GM19328 (cell line): ENCODE data around the gene LOX.
"Not testable (repeated sequence)": the region's sequence is repeated elsewhere in the genome, so short reads cannot be mapped to it uniquely, and the experiment has no call there.

ENCODE experiments used
- ATAC-seq: cut with Tn5 transposase; IDR thresholded peaks from one replicate; pipeline ENCODE4 v1.9.1; 2021; ENCODE audit warnings: mild to moderate bottlenecking, moderate library complexity; ENCODE audit not compliant: unreplicated experiment

LOX gene

DNA sequence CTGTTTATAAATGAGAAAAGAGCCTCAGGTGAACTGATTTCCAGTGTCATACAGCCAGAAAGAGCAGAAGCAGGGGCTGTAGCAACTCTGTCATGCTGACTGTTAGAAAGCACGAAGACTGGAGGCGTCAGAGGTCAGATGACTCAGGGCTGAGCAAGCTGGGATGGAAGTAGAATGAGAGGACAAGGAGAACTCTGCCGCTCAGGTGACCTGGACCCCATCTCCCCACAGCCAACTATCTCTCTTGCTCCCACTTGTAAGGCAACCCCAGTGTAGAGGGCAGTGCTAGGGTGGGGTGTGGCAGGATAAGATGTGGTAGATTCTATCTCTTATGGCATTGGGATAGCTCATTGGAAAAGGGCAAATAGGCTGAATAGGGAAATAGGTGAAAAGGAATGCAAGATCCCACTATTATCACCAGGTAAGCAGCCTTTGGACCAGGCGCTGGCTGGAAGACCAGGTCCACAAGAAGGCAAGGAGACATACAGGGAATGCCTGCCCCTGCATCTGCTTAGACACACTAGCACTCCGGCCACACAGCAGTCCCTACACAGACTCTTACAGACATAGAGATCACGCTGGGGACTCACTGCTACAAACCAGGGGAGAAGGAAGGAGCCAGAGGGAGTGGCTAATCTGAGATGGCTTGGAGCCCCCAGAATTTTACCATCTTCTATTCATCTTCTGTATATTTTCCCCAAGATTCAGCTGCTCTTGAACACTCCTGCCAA is 21.2 kb upstream of the LOX start:
- ATAC-seq: no peak

DNA sequence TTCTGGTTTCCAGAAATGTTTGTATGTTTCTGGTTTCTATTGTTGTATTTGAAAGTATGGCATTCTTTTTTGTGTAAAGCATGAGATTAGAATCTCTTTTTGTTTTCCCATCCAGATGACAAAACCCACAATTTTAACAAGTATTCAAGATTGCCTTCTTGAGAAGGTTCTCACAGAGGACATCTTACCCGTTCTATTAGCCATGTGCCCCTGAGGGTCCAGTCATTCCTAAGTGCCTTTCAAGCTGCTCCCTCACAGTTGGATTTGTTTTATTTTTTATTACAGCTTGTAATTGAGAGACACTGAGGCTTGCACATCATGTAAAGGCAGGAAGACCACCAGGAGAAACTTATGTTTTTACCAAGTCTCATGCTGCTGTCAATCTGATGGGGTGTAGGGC is 19.3 kb upstream of the LOX start:
- no peak for ATAC-seq

DNA sequence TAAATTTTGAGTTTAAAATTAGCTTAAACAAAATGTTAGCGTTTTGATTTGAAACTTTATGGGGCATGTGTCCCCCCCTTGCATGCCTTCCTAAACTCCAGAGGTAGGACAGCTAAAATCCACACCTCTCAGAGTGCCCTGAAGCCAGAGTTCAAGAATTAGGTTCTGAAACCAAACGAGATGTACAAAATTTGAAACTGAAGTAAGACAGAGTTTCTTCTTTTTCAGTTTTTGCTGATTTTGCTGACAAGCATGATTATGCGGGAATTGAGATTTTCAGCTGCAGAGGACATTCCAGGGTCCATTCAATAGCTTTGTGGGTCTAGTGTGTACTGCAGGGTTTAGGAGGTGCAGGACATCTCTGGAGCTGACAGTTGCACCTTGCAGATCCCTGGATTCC is 17.1 kb upstream of the LOX start:
- no peak for ATAC-seq

DNA sequence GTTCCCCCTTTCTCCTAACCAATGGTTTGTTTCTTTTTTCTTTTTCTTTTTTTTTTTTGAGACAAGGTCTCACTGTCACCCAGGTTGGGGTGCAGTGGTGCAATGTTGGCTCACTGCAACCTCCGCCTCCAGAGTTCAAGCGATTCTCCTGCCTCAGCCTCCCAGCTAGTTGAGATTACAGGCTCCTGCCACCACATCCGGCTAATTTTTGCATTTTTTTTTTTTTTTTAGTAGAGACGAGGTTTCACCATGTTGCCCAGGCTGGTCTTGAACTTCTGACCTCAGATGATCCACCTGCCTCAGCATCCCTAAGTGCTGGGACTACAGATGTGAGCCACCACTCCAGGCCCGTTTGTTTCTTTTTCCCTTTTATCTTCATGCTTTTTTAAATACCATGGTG is 16.2 kb upstream of the LOX start:
- not testable (repeated sequence) for ATAC-seq

DNA sequence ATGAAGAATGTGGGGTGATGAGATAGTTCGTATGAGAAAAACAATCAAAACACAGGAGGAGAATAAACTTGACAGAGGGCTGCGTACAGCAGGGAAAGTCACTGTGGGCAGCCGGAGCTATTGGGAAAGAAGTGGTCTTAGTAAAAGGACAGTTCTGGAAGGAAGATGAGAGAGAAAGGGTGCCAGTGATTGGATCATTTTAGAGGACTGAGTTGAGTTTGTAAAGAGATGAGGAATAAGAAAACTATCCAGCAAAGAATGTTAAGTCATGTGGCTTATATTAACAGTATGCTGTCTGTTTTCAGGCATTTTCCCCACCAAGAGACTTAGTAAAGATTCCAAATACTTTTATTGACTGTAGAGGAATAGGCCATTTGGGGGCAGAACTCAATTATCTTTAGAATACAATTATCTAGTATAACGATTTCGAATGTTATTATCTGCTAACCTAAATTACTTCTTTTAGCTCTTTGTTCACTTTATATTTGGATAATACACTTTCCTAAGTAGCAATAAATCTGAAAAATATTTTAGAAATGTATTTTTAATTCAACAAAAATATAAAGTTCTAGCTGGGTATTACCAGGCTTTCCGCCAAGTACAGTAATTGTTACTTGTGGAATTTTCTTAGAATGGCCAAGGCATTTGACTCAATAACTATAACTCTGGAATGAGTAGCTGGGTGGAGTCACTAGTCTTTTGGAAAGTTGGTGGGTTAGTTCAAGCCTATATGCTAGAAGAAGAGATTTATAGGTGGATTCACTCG is 15.5 kb upstream of the LOX start:
- ATAC-seq: no peak

DNA sequence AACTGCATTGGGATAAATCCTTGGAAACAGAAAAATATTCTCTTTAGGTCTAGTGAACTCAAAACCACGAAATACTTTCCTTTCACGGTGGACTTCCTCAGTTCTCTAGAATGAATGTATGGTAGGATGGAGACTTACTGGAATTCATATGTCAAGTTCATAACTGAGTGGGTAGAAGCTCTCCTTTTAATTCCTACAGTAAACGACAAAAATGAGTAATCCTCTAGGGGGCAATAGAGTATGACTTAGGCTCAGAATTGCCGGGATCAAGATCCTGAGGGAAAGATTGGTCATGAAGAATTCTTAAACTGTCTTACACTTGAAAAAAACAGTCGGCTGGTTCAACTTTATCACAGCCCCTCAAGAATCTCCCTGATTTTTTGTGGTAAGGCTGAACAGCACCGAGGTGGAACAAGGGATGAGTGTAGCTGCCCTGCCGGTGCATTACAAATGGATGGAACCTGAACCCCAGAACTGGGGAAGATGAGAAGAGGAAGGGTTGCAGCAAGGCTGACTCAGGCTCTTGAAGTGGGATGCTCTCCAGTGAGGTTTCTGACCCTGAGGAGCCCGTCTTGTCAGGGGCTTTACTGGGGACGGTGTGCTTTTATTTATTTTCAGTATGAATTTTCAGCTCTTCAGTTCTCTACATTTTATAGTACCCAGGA is 14.0 kb upstream of the LOX start:
- ATAC-seq: no peak

DNA sequence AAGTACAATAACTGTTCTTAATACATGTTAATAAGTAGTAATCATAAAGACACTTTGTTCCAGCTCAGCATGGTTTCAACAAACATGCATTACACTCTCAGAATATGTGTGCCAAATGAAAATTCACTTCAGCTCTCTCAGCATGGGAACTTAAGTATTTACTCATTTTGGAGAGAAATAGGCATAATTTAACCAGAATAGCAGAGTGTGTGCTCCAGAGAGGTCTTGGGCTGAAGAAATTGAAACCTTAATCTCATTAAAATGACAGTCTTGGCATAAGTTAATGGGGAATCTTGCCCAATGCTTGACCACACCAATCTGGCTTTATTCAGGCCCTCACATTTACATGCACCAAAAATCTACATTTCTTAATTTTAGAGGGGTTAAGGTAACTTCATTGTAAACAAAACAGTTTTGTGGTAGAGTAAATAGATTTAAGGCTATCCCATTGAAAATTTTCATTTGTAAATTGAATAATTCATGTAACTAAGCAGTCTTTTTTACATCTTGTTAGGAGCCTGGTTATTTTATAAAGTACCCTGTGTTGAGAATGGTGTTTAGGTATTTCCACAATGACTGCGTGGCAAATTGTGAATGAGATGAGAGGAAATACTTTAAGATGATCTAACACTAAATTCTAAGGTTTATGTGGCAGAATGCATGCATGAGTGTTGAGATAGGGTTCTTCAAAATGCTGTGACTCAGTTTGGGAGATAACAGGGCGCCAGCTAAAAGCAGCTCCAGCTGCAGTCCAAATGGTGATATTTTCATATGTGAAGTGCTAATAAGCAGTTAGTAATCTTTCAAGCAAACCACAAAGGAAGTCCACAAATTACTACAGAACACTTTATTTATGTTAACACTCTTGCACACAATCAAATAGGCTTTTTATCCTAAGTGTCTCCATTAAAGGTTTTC is 11.3 kb upstream of the LOX start:
- ATAC-seq: no peak

DNA sequence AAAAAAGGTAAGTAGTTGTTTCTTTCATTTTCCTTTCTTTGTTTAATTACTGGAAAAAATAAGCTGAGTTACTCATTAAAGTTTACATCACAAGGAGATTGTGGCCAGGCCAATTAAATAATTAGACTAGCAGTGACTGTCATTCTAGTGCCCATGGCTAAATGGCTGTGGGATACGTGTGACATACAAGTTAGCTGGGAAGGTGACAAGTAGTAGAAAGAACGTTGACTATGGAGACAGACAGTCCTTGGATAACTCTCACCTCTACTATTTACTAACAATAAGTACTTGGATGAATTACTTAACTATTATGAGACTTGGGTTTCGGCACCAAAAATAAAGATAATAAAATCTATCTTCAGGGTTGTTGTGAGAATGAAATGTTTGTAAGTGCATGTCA is 7.0 kb upstream of the LOX start:
- ATAC-seq: no peak

DNA sequence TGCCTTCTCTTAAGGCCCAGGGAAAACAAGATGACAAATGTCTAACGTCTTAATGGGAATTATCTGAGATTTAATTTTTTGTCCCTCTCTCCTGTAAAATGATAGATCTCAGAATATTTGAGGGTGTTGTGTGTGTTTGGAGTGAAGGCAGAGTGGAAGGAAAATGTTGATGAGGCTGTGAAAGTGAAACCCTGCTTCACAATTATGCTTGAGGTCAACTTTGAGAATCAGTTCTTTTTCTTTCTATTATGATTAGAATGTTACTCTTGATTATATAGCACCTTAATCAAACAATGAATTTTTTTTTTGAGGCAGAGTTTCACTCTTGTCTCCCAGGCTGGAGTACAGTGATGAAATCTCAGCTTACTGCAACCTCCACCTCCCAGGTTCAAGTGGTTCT is 5.5 kb upstream of the LOX start:
- ATAC-seq: no peak

DNA sequence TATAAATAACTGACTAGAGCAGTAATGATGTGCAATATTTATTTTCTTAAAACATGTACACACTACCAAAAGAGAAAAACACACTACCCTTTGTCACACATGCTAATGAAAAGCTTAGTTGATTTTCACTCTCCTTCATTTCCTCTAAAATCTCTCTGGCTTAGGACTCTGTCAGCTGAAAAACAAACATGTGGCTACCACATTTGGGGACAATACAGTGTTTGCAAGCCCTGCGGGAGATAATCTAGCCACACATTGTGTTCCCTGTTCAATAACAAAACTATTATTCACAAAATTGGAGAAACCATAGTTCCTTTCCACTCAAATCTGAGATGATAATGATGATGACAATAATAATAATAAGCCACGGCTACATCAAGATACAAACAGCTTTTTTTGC is 3.5 kb upstream of the LOX start:
- ATAC-seq: no peak

DNA sequence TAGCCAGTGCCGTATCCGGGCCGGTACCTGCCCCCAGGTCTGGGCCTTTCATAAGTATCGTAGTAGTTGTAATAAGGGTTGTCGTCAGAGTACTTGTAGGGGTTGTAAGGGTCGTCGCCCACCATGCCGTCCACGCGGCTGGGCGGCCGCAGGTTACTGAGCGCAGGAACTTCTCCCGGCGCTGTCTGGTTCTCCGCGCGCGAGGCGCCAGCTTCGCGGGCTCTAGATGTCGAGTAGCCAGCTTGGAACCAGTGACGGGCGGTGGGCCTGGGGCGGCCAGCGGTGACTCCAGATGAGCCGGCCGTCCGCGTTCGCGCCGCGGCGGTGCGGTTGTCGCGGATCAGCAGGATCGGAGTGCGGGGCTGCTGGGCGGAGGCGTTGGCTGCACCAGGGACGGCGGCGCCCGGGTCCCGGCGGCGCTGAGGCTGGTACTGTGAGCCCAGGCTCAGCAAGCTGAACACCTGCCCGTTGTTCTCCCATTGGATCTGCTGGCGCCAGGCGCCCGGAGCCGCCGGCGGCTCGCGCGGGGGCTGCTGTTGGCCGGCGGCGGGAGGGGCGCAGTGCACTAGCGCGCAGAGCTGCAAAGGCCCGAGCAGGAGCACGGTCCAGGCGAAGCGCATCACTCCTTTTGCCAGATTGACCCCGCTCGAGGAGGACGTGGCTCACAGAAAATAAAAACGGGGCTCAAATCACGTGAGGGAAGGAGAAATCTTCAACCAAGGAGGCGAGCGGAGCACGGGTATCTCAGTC is 518 bp downstream of the LOX start:
- no peak for ATAC-seq

DNA sequence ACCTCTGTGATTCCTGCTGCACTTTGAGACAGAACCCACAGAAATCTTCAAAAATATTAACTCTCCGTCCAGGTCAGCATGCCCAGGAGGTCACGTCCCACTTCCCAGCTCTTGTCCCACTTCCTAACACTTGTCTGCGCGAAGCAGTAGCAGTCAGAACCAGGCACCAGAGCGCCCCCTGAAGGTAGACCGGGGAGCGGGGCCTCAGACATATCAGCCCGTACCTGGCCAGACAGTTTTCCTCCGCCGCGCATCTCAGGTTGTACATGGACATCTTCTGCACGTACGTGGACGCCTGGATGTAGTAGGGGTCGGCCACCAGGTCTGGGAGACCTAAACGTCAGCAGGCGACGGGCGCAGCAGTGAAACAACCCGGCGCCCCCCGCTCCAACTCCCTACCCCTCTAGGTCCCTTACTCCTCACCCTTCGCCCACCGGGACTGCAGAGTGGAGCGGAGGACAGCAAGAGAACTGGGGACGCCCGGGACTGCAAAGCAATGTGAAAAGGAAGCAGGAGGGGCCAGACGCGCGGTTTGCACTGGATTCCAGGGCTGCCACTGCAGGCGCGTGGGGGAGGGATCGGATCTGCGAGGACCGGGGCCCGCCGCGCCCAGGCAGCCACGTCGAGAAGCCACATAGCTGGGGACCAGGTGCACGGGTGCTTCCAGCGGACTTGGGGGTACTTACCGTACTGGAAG is 1.2 kb downstream of the LOX start:
- no peak for ATAC-seq

DNA sequence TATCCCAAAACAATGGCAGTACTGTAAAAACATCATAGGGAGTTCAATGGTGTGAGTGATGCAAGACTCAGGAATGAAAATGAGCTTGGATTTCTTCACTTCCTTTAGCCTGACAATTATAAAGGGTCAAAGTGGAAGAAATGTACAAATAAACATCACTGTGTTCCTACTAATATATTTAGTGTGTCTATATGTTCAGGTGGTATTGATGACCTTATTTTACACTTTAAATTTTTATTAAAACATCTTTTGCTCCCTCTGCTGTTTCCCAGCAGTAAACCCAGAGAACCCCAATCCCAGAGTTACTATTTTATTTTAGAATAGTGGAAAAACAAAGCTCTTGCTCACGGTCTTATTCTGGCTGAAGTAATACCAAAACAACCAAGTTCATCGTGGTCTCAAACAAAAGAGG is 2.0 kb downstream of the LOX start:
- ATAC-seq: no peak

DNA sequence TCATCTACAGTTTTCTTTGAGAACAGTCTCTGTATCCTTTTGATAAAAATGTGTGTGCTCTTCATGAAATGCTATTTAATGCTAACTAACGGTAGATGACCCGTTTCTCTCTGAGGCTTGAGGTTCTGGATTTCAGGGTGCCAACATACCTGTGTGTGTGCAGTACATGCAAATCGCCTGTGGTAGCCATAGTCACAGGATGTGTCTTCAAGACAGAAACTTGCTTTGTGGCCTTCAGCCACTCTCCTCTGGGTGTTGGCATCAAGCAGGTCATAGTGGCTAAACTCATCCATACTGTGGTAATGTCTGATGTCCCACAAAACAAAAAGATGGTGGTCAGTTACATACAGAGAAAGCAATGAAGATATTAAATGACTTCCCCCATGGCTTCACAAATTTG is 4.2 kb downstream of the LOX start:
- no peak for ATAC-seq

DNA sequence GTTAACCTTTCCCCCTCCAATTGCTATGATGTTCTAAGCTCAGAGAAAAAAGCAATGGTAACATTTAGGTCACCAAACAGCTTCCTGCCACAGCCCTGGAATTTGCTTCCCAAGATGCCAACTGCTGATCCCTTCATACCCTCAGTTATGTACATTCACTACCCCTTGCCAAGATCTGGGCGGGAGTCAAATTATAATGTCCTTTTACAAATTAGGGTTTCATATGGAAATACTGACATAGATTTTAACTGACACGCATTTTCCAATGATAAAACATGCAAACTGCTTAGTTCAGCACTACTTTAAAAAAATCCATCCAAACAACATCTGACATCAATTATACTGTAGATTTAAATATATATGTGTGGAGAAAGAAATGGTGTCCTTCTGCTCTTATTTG is 5.0 kb downstream of the LOX start:
- no peak for ATAC-seq

DNA sequence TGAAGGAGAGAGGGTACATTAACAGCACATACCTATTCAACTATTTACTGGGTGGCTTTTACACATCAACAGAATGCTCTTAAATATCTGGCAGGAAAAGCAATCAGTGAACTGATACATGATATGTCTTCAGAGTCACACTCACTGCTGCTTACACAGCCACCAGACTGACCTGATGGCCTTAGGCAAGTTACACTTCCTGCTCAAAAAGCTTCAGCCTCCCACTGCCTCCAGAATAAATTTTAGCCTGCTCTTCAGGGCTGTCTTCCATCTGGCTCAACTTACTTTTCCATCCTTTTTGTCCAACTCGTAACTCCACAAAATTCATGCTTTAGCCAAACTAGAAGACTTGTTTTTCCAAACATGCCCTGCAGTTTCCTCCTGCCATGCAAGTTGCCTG is 10.7 kb downstream of the LOX start:
- no peak for ATAC-seq

DNA sequence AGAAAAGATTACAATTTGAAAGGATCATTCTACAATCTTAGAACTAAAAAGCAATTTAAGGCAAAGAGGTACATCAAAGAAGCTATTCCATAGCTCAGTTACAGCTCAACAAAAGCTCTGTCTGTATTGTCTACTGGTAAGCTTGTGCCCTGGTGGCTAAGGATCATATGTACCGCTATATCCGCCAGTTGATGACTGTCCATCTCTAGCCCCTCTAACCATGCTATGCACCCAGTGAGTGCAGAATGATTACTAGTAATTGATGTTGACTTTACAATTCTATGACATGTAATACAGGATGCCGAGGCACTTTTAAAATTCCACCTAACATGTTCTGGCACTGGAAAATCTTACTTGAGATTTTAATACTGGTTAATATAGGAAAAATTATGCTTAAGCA is 13.1 kb downstream of the LOX start:
- no peak for ATAC-seq

DNA sequence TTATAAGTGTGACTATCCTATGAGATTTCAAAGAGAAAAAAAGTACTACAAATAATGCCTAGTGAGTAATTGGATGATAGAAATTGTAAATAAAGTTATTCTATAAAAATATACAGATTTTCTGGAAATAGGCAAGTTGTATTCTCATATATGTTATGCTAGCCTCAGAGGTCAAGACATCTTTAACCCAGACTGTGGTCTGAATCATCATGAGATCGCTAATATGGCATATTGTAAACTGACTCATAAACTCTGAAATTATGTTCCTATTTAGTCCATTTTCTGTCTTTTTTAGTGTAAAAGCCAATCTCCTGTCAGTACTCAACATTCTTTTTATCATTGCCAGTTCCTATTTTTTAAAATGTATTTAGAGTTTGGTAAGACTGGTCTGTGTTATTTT is 14.2 kb downstream of the LOX start:
- no peak for ATAC-seq

DNA sequence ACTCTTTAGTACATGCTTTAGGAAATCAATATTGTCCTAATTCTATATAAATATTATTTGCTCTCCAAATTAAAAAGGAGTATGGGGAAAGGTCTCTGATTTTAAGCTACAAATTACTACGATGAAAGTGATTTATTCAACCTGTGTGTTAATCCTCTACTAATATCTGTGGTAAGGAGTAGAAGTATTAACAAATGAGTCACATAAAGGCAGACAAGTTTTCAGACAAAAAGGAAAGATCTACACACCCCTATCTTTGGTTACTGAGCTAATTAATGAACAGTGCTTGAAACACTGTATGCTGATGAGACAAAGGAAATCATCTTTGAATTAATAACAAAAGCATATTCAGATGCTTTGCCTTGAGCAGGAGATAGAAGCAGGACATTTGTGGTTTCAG is 15.9 kb downstream of the LOX start:
- ATAC-seq: no peak

DNA sequence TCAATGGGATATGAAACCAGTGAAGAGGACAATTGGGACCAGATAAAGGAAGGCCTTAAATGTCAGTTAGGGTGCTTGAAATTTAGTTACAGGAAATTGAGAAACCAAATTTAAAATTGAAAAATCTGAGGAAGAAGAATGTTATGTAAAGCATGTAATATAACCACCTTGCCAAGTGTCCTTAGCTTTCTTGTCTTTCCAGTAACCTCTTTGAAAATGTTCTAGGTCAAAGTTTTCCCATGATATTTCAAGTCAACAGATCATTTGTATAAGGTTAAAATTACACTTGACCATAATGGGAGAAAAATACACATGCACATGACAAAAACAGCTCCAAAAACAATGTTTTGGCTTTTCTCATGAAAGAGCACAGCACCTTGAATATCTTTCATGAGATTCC is 21.1 kb downstream of the LOX start:
- ATAC-seq: no peak
